NCI-H748 (cell line): ENCODE data around the gene EVA1B.

ENCODE experiments used
- DNase-seq: peaks from one replicate; lab custom pipeline; 2025; ENCODE audit not compliant: unreplicated experiment; lab: John Stamatoyannopoulos, UW

The EVA1B gene

GRCh38 chr1:36284061-36284460 lies 39.4 kb downstream of the EVA1B start:
- no peak for DNase-seq

GRCh38 chr1:36279789-36280296 lies 43.6 kb downstream of the EVA1B start:
- DNase-seq = no peak

GRCh38 chr1:36279110-36279788 lies 44.2 kb downstream of the EVA1B start:
- no peak for DNase-seq

GRCh38 chr1:36276688-36277087 lies 46.8 kb downstream of the EVA1B start:
- no peak for DNase-seq

- DNase-seq = no peak
Observed at GRCh38 chr1:36274201-36274600, 49.2 kb downstream of the EVA1B start.

- no peak for DNase-seq
Observed at GRCh38 chr1:36273024-36273423, 50.4 kb downstream of the EVA1B start.
